ENCODE data around the gene OR14A2. TPM values are rescaled to one million over a fixed set of nuclear protein-coding genes. Genes with fewer than 3 reads are reported as not detected.
"Not testable (repeated sequence)": the region's sequence is repeated elsewhere in the genome, so short reads cannot be mapped to it uniquely, and the experiment has no call there.

The OR14A2 gene
- not detected for total RNA-seq
- not detected for polyA plus RNA-seq (ENCODE audit: insufficient read length in 2 of 2)
- long read RNA-seq, donor 1 = 0 reads
- long read RNA-seq, donor 2 = 0 reads
- long read RNA-seq, donor 3 = 0 reads
- long read RNA-seq, donor 4 = 0 reads

- Histone ChIP-seq H3K36me3 (ENCODE audit: control insufficient read depth, insufficient read depth, low read length) (no peaks in the 10 kb centered on the region), H3K4me3 (ENCODE audit: low read depth, low read length) (no peak within 1 kb of the TSS), H3K27me3 (ENCODE audit: control insufficient read depth, insufficient read depth, low read length) (no peaks in the 10 kb centered on the region), H3K9me3 (ENCODE audit: control insufficient read depth, insufficient read depth, low read length) (no peaks in the 10 kb centered on the region), H3K4me1 (ENCODE audit: control insufficient read depth, insufficient read depth, low read length) (no peaks in the 10 kb centered on the region), H3K27ac (ENCODE audit: low read depth, low read length) (no peak within 1 kb of the TSS)
- no peak for DNase-seq (ENCODE audit: low read depth in 4 of 6, low spot score in 6 of 6)
- WGBS (ENCODE audit: insufficient coverage) = 88% methylated on average over 1 of the region's 2 CpGs
These were observed at the start of gene OR14A2 for GRCh38 chr1:247748041-247748440. OR14A2 (minus strand) TSS chr1:247748141.

GRCh38 chr1:247797518-247797917 is 49.6 kb upstream of the OR14A2 start:
- H3K36me3 ChIP-seq (ENCODE audit: control insufficient read depth, insufficient read depth, low read length) = no peaks in the 10 kb centered on the region
- no peak overlapping the region for H3K4me3 ChIP-seq (ENCODE audit: low read depth, low read length)
- no peaks in the 10 kb centered on the region for H3K27me3 ChIP-seq (ENCODE audit: control insufficient read depth, insufficient read depth, low read length)
- 0% methylated on average over 1 of the region's 2 CpGs for WGBS (ENCODE audit: insufficient coverage)
- H3K9me3 ChIP-seq (ENCODE audit: control insufficient read depth, insufficient read depth, low read length) = peaks cover 2% of the 10 kb centered on the region
- DNase-seq (ENCODE audit: low read depth in 4 of 6, low spot score in 6 of 6) = peak in 1 of 6 donors; percentile 2
- H3K27ac ChIP-seq (ENCODE audit: low read depth, low read length) = no peak overlapping the region
- H3K4me1 ChIP-seq (ENCODE audit: control insufficient read depth, insufficient read depth, low read length) = no peaks in the 10 kb centered on the region

DNA sequence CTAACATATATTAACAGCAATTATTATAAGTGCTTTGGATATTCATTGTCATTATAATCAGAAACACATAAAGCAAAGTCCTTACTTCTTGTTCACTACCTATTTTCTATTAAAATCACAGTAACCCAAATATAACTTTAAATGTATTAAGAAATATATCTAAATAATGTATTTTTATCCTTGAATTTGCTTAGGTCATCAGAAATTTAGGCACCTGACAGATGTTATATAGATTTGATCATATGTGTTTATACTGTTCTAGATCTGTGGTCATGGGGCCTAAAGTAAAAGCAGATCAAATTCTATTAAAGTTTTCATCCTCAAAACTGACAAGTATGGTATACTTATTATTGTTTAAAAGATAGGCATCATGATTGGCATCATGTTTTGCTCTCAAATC is 21.7 kb upstream of the OR14A2 start:
- Histone ChIP-seq H3K36me3 (ENCODE audit: control insufficient read depth, insufficient read depth, low read length) (no peaks in the 10 kb centered on the region), H3K4me3 (ENCODE audit: low read depth, low read length) (no peak overlapping the region), H3K27ac (ENCODE audit: low read depth, low read length) (no peak overlapping the region), H3K4me1 (ENCODE audit: control insufficient read depth, insufficient read depth, low read length) (no peaks in the 10 kb centered on the region), H3K9me3 (ENCODE audit: control insufficient read depth, insufficient read depth, low read length) (no peaks in the 10 kb centered on the region), H3K27me3 (ENCODE audit: control insufficient read depth, insufficient read depth, low read length) (no peaks in the 10 kb centered on the region)
- no peak for DNase-seq (ENCODE audit: low read depth in 4 of 6, low spot score in 6 of 6)

DNA sequence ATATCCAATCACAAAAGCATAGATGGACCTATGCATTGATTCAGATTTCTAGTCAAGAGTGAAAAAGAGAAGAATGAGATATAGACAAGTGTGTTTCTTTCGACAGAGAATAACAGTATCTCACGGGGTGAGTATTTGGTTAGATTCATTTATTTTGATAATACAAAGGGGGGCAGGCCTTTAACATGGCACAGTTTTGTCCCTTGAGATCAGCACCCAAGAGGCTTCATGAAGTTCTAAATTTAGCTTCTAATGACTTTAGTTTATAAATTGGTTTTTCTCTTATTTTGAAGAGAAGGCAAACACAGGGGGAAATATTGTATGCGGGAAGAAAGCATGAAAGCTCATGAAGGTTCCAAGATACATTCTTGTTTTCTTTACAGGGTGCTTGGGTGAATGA is 12.5 kb upstream of the OR14A2 start, which contains the start of gene OR1C1:
Gene OR1C1 (minus strand): TSS at position 101 of the 400 bp plus-strand sequence. CDS start 2,150 bp downstream, outside the sequence.
- Histone ChIP-seq H3K9me3 (ENCODE audit: control insufficient read depth, insufficient read depth, low read length) (no peaks in the 10 kb centered on the region), H3K4me3 (ENCODE audit: low read depth, low read length) (no peak within 1 kb of the TSS), H3K36me3 (ENCODE audit: control insufficient read depth, insufficient read depth, low read length) (no peaks in the 10 kb centered on the region), H3K27ac (ENCODE audit: low read depth, low read length) (no peak within 1 kb of the TSS), H3K4me1 (ENCODE audit: control insufficient read depth, insufficient read depth, low read length) (no peaks in the 10 kb centered on the region), H3K27me3 (ENCODE audit: control insufficient read depth, insufficient read depth, low read length) (no peaks in the 10 kb centered on the region)
- 100% methylated on average over 2 of the region's 3 CpGs for WGBS (ENCODE audit: insufficient coverage)
- no peak for DNase-seq (ENCODE audit: low read depth in 4 of 6, low spot score in 6 of 6)

- H3K9me3 ChIP-seq (ENCODE audit: control insufficient read depth, insufficient read depth, low read length); H3K36me3 ChIP-seq (ENCODE audit: control insufficient read depth, insufficient read depth, low read length); H3K4me3 ChIP-seq (ENCODE audit: low read depth, low read length); H3K27me3 ChIP-seq (ENCODE audit: control insufficient read depth, insufficient read depth, low read length); H3K4me1 ChIP-seq (ENCODE audit: control insufficient read depth, insufficient read depth, low read length); DNase-seq (ENCODE audit: low read depth in 4 of 6, low spot score in 6 of 6); H3K27ac ChIP-seq (ENCODE audit: low read depth, low read length): not testable (repeated sequence)
- no CpG with 5 or more reads among the region's 1 CpG for WGBS (ENCODE audit: insufficient coverage)
These were observed 6.4 kb upstream of the OR14A2 start for GRCh38 chr1:247754311-247754710.

DNA sequence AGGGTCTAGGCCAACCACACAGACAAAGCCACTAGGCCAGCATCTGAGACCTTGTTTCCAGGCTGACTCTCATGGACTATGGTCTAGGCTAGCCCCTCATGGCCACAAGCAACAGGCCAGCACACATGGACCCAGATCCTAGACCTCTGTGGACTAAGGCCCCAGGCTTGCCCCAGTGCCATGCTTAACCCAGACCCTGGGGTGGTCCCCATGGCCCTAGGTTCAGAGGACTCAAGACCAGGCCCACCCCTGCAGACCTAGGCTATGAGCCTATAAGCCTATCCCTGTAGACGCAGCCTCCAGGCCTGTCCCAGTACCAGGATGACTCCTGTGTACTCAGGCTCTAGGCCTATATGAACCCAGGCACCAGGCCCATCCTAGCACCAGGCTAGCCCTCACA is 1.9 kb upstream of the OR14A2 start:
- Histone ChIP-seq H3K27me3 (ENCODE audit: control insufficient read depth, insufficient read depth, low read length) (no peaks in the 10 kb centered on the region), H3K4me3 (ENCODE audit: low read depth, low read length) (no peak overlapping the region), H3K9me3 (ENCODE audit: control insufficient read depth, insufficient read depth, low read length) (no peaks in the 10 kb centered on the region), H3K27ac (ENCODE audit: low read depth, low read length) (no peak overlapping the region), H3K36me3 (ENCODE audit: control insufficient read depth, insufficient read depth, low read length) (no peaks in the 10 kb centered on the region), H3K4me1 (ENCODE audit: control insufficient read depth, insufficient read depth, low read length) (no peaks in the 10 kb centered on the region)
- 93% methylated on average over 1 of the region's 1 CpG for WGBS (ENCODE audit: insufficient coverage)
- DNase-seq (ENCODE audit: low read depth in 4 of 6, low spot score in 6 of 6) = no peak

- H3K36me3 ChIP-seq (ENCODE audit: control insufficient read depth, insufficient read depth, low read length) = no peaks in the 10 kb centered on the region
- H3K9me3 ChIP-seq (ENCODE audit: control insufficient read depth, insufficient read depth, low read length) = no peaks in the 10 kb centered on the region
- H3K27ac ChIP-seq (ENCODE audit: low read depth, low read length) = no peak overlapping the region
- DNase-seq (ENCODE audit: low read depth in 4 of 6, low spot score in 6 of 6) = no peak
- H3K4me1 ChIP-seq (ENCODE audit: control insufficient read depth, insufficient read depth, low read length) = no peaks in the 10 kb centered on the region
- no peaks in the 10 kb centered on the region for H3K27me3 ChIP-seq (ENCODE audit: control insufficient read depth, insufficient read depth, low read length)
- no peak overlapping the region for H3K4me3 ChIP-seq (ENCODE audit: low read depth, low read length)
- WGBS (ENCODE audit: insufficient coverage) = 100% methylated on average over 5 of the region's 7 CpGs
These were observed 325 bp downstream of the OR14A2 start for GRCh38 chr1:247747616-247748015.

GRCh38 chr1:247746391-247746935 is 1.5 kb downstream of the OR14A2 start:
- Histone ChIP-seq H3K9me3 (ENCODE audit: control insufficient read depth, insufficient read depth, low read length) (no peaks in the 10 kb centered on the region), H3K4me3 (ENCODE audit: low read depth, low read length) (no peak overlapping the region)
- 90% methylated on average over 2 of the region's 3 CpGs for WGBS (ENCODE audit: insufficient coverage)

GRCh38 chr1:247742215-247742760 is 5.7 kb downstream of the OR14A2 start:
- not testable (repeated sequence) for H3K4me1 ChIP-seq (ENCODE audit: control insufficient read depth, insufficient read depth, low read length); H3K27me3 ChIP-seq (ENCODE audit: control insufficient read depth, insufficient read depth, low read length); H3K27ac ChIP-seq (ENCODE audit: low read depth, low read length); H3K36me3 ChIP-seq (ENCODE audit: control insufficient read depth, insufficient read depth, low read length); H3K4me3 ChIP-seq (ENCODE audit: low read depth, low read length); DNase-seq (ENCODE audit: low read depth in 4 of 6, low spot score in 6 of 6); H3K9me3 ChIP-seq (ENCODE audit: control insufficient read depth, insufficient read depth, low read length)
- no CpG with 5 or more reads among the region's 3 CpGs for WGBS (ENCODE audit: insufficient coverage)

More at GRCh38 chr1:247746391-247746935, 1.5 kb downstream of the OR14A2 start:
- DNase-seq (ENCODE audit: low read depth in 4 of 6, low spot score in 6 of 6) = no peak
- Histone ChIP-seq H3K27ac (ENCODE audit: low read depth, low read length) (no peak overlapping the region), H3K36me3 (ENCODE audit: control insufficient read depth, insufficient read depth, low read length) (no peaks in the 10 kb centered on the region), H3K4me1 (ENCODE audit: control insufficient read depth, insufficient read depth, low read length) (no peaks in the 10 kb centered on the region), H3K27me3 (ENCODE audit: control insufficient read depth, insufficient read depth, low read length) (no peaks in the 10 kb centered on the region)

DNA sequence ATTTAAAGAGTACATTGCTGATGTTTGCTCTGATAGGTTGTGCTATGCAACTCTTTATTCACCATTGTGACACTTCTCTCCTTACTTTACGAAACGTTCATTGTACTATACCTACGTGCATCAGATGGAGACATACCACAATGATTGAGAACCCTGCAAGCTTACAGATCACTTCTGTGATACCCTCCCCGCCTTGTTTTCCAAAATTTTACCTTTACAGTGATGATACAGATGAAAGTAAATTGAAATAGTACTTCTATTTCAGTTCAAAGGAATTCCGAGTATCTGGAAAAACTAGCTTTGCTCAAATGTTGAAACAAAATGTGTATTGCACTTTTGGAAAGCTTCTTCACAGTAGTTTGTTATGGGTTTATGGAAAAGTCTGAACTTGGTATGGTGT is 6.2 kb downstream of the OR14A2 start:
- Histone ChIP-seq H3K4me1 (ENCODE audit: control insufficient read depth, insufficient read depth, low read length) (no peaks in the 10 kb centered on the region), H3K9me3 (ENCODE audit: control insufficient read depth, insufficient read depth, low read length) (no peaks in the 10 kb centered on the region), H3K4me3 (ENCODE audit: low read depth, low read length) (no peak overlapping the region), H3K27me3 (ENCODE audit: control insufficient read depth, insufficient read depth, low read length) (no peaks in the 10 kb centered on the region), H3K27ac (ENCODE audit: low read depth, low read length) (no peak overlapping the region), H3K36me3 (ENCODE audit: control insufficient read depth, insufficient read depth, low read length) (no peaks in the 10 kb centered on the region)
- WGBS (ENCODE audit: insufficient coverage) = no CpG with 5 or more reads among the region's 5 CpGs
- DNase-seq (ENCODE audit: low read depth in 4 of 6, low spot score in 6 of 6) = no peak
